ENCODE data around the gene KDM2A.

GRCh38 chr11:67119585-67120391 is 725 bp downstream of the KDM2A start:
- TF ChIP-seq CTCF (IDR thresholded peaks at IDR 0.05; ENCODE audit: insufficient read depth, low read length) = no peak
- TF ChIP-seq REST (IDR thresholded peaks at IDR 0.05; ENCODE audit: insufficient replicate concordance, low read depth) = no peak
- TF ChIP-seq GABPA (IDR thresholded peaks at IDR 0.05; ENCODE audit: low read depth) = no peak
- no peak for TF ChIP-seq POLR2AphosphoS5 (IDR thresholded peaks at IDR 0.05; ENCODE audit: low read depth)
- TF ChIP-seq SPI1 (IDR thresholded peaks at IDR 0.05; ENCODE audit: borderline replicate concordance, low read depth) = no peak

Measured in HL-60 (cell line).